MM.1S (cell line): ENCODE results near the gene MFGE8.

Experiments
- EZH2 ChIP-seq: fragments of 300-600 bp; sonication (generic); optimal IDR thresholded peaks from 2 replicates; pipeline ENCODE3; 2017; ENCODE audit warnings: low read depth, mild to moderate bottlenecking, antibody characterized with exemption, low read length, mixed read lengths
- TF ChIP-seq, protein P1 (sequence below): fragments of 300-600 bp; sonication (generic); IDR thresholded peaks from 2 replicates; pipeline ENCODE4 v1.5.1; 2016; ENCODE audit warnings: antibody characterized with exemption, low read length, mixed read lengths

DNA sequence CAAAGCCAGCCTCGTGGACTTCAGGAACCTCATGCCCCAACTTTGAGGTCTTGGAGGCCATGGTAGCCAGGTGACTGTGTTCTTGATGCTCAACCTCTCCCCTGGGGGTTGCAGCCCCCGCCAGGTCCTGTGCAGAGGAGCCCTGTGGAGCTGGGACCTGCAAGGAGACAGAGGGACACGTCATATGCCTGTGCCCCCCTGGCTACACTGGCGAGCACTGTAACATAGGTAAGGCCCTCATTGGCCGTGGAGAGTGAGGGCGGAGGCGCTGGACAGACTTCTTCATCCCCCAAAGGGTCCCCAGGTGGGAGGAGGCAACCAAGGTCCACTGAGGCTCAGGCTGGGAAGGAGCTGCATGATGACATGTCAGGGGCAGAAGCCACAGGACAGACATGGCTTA lies 53.0 kb downstream of the MFGE8 start:
- TF ChIP-seq EZH2, result no peak
- TF ChIP-seq, protein P1, sequence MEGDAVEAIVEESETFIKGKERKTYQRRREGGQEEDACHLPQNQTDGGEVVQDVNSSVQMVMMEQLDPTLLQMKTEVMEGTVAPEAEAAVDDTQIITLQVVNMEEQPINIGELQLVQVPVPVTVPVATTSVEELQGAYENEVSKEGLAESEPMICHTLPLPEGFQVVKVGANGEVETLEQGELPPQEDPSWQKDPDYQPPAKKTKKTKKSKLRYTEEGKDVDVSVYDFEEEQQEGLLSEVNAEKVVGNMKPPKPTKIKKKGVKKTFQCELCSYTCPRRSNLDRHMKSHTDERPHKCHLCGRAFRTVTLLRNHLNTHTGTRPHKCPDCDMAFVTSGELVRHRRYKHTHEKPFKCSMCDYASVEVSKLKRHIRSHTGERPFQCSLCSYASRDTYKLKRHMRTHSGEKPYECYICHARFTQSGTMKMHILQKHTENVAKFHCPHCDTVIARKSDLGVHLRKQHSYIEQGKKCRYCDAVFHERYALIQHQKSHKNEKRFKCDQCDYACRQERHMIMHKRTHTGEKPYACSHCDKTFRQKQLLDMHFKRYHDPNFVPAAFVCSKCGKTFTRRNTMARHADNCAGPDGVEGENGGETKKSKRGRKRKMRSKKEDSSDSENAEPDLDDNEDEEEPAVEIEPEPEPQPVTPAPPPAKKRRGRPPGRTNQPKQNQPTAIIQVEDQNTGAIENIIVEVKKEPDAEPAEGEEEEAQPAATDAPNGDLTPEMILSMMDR, result no peak
